ENCODE measurements around the gene ITCH.

Gene ITCH

GRCh38 chr20:34506480-34506879 is 143.4 kb downstream of the ITCH start:
- peaks cover 82% of the 10 kb centered on the region for H3K36me3 ChIP-seq
- H3K4me3 ChIP-seq (ENCODE audit: low read depth in 1 of 2, low read length in 1 of 2) = no peak overlapping the region

GRCh38 chr20:34507702-34508413 is 144.8 kb downstream of the ITCH start:
- Histone ChIP-seq H3K27ac (no peak overlapping the region), H3K36me3 (peaks cover 82% of the 10 kb centered on the region), H3K4me1 (ENCODE audit: control insufficient read depth in 1 of 2, insufficient read depth in 1 of 2, low read depth in 1 of 2, low read length in 1 of 2) (no peaks in the 10 kb centered on the region), H3K9me3 (no peaks in the 10 kb centered on the region), H3K27me3 (no peaks in the 10 kb centered on the region), H3K4me3 (ENCODE audit: low read depth in 1 of 2, low read length in 1 of 2) (no peak overlapping the region)
- TF ChIP-seq CTCF (IDR thresholded peaks at IDR 0.05) = no peak

More at GRCh38 chr20:34506480-34506879, 143.4 kb downstream of the ITCH start:
- no peak for TF ChIP-seq CTCF (IDR thresholded peaks at IDR 0.05)
- Histone ChIP-seq H3K9me3 (no peaks in the 10 kb centered on the region), H3K4me1 (ENCODE audit: control insufficient read depth in 1 of 2, insufficient read depth in 1 of 2, low read depth in 1 of 2, low read length in 1 of 2) (no peaks in the 10 kb centered on the region), H3K27me3 (no peaks in the 10 kb centered on the region), H3K27ac (no peak overlapping the region)

- Histone ChIP-seq H3K4me3 (ENCODE audit: low read depth in 1 of 2, low read length in 1 of 2) (no peak overlapping the region), H3K9me3 (no peaks in the 10 kb centered on the region), H3K27me3 (no peaks in the 10 kb centered on the region), H3K36me3 (peaks cover 61% of the 10 kb centered on the region), H3K27ac (no peak overlapping the region), H3K4me1 (ENCODE audit: control insufficient read depth in 1 of 2, insufficient read depth in 1 of 2, low read depth in 1 of 2, low read length in 1 of 2) (peaks cover 5 to 8% of the 10 kb centered on the region in 2 experiments)
- TF ChIP-seq CTCF (IDR thresholded peaks at IDR 0.05) = no peak
Observed at GRCh38 chr20:34510575-34510974, 147.5 kb downstream of the ITCH start.

GRCh38 chr20:34511891-34512265 is 148.8 kb downstream of the ITCH start:
- Histone ChIP-seq H3K36me3 (peaks cover 48% of the 10 kb centered on the region), H3K9me3 (no peaks in the 10 kb centered on the region), H3K4me3 (ENCODE audit: low read depth in 1 of 2, low read length in 1 of 2) (no peak overlapping the region), H3K27me3 (no peaks in the 10 kb centered on the region), H3K4me1 (ENCODE audit: control insufficient read depth in 1 of 2, insufficient read depth in 1 of 2, low read depth in 1 of 2, low read length in 1 of 2) (peaks cover 11 to 14% of the 10 kb centered on the region in 2 experiments), H3K27ac (no peak overlapping the region)
- TF ChIP-seq CTCF (IDR thresholded peaks at IDR 0.05) = no peak

- TF ChIP-seq CTCF (IDR thresholded peaks at IDR 0.05) = no peak
- H3K27ac ChIP-seq = no peak overlapping the region
- peaks cover 45% of the 10 kb centered on the region for H3K36me3 ChIP-seq
- no peak overlapping the region for H3K4me3 ChIP-seq (ENCODE audit: low read depth in 1 of 2, low read length in 1 of 2)
- H3K27me3 ChIP-seq = no peaks in the 10 kb centered on the region
- H3K4me1 ChIP-seq (ENCODE audit: control insufficient read depth in 1 of 2, insufficient read depth in 1 of 2, low read depth in 1 of 2, low read length in 1 of 2) = peaks cover 16 to 19% of the 10 kb centered on the region in 2 experiments
- H3K9me3 ChIP-seq = no peaks in the 10 kb centered on the region
Observed at GRCh38 chr20:34512266-34512954, 149.3 kb downstream of the ITCH start.
